Measurements from ENCODE around the gene RHBDL1. TPM values are rescaled to one million over a fixed set of nuclear protein-coding genes. Genes with fewer than 3 reads are reported as not detected.
A peak's percentile ranks its signal among the peaks of the same experiment; 100 is the strongest.

RHBDL1 gene
- total and polyA plus RNA-seq, 9 of the 15 experiments (the other 6 are each of a cell fraction or from before 2014, with no cell fraction given), result 0.03 to 5.6 (median 1.3) TPM; not detected in 1

GRCh38 chr16:714558-715476 lies 39.3 kb downstream of the RHBDL1 start, which contains the start of gene METRN (continued):
- TF ChIP-seq REST (IDR thresholded peaks at IDR 0.05; ENCODE audit: borderline replicate concordance) (no peak), REST (CRISPR knock-in tag; IDR thresholded peaks at IDR 0.05; ENCODE audit: low read depth) (0 out of 2 replicates have a peak, but pooled peaks have one; percentile 28), BMI1 (IDR thresholded peaks at IDR 0.05; ENCODE audit: low read length) (no peak), ZNF717 (CRISPR knock-in tag; IDR thresholded peaks at IDR 0.05) (no peak), PPARD (CRISPR knock-in tag; IDR thresholded peaks at IDR 0.05) (no peak), SPI1 (IDR thresholded peaks at IDR 0.05; ENCODE audit: borderline replicate concordance, low read depth, low read length) (no peak), ZNF384 (IDR thresholded peaks at IDR 0.05; ENCODE audit: low read depth, low read length) (no peak), ZNF143 (CRISPR knock-in tag; IDR thresholded peaks at IDR 0.05) (no peak), POLR2AphosphoS5 (IDR thresholded peaks at IDR 0.05; ENCODE audit: control insufficient read depth, insufficient read depth, low read depth, low read length) (no peak), RBM17 (IDR thresholded peaks at IDR 0.05; ENCODE audit: borderline replicate concordance, low read depth, low read length) (no peak), PRPF4 (IDR thresholded peaks at IDR 0.05; ENCODE audit: insufficient read depth, low read depth, low read length, poor library complexity, severe bottlenecking) (no peak), ELF4 (CRISPR knock-in tag; IDR thresholded peaks at IDR 0.05) (no peak), E2F4 (CRISPR knock-in tag; IDR thresholded peaks at IDR 0.05; ENCODE audit: low read depth) (no peak), SAP30 (IDR thresholded peaks at IDR 0.05; ENCODE audit: borderline replicate concordance, insufficient read depth, low read depth, low read length, poor library complexity, severe bottlenecking) (no peak), ZNF121 (CRISPR knock-in tag; conservative IDR thresholded peaks at IDR 0.05) (no peak)
- TF ChIP-seq, protein P1, sequence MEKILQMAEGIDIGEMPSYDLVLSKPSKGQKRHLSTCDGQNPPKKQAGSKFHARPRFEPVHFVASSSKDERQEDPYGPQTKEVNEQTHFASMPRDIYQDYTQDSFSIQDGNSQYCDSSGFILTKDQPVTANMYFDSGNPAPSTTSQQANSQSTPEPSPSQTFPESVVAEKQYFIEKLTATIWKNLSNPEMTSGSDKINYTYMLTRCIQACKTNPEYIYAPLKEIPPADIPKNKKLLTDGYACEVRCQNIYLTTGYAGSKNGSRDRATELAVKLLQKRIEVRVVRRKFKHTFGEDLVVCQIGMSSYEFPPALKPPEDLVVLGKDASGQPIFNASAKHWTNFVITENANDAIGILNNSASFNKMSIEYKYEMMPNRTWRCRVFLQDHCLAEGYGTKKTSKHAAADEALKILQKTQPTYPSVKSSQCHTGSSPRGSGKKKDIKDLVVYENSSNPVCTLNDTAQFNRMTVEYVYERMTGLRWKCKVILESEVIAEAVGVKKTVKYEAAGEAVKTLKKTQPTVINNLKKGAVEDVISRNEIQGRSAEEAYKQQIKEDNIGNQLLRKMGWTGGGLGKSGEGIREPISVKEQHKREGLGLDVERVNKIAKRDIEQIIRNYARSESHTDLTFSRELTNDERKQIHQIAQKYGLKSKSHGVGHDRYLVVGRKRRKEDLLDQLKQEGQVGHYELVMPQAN (IDR thresholded peaks at IDR 0.05; ENCODE audit: borderline replicate concordance), result no peak

All from K562 (cell line).